GM23338 (cell line): Measurements from ENCODE around the gene MAPKAPK2. TPM values are rescaled to one million over a fixed set of nuclear protein-coding genes. Genes with fewer than 3 reads are reported as not detected.

Experiments used
- ATAC-seq: fragments of 200-7000 bp; cut with Tn5 transposase; 3 replicates; pipeline ENCODE4 v1.9.1; 2020
- DNase-seq: peaks from one replicate; pipeline ENCODE4 v3.0.0-alpha.2; 2015; ENCODE audit warnings: low spot score
- H2AFZ ChIP-seq: fragments of 200-600 bp; sonication (generic); 2 replicates; pipeline ENCODE4 v1.8.0; 2016; ENCODE audit warnings: antibody characterized with exemption, mild to moderate bottlenecking, moderate library complexity
- H3F3A ChIP-seq: fragments of 200-600 bp; sonication (generic); replicated peaks from 2 replicates; pipeline ENCODE4 v1.8.0; 2017; ENCODE audit warnings: antibody characterized with exemption, mixed run types, low read depth
- H3K27ac ChIP-seq: fragments of 200-600 bp; sonication (generic); 2 replicates; pipeline ENCODE4 v1.6.1; 2016; ENCODE audit warnings: low read depth
- H3K27me3 ChIP-seq: fragments of 200-600 bp; sonication (generic); 2 replicates; pipeline ENCODE4 v1.8.0; 2016; ENCODE audit warnings: mild to moderate bottlenecking, mixed run types, moderate library complexity; ENCODE audit not compliant: insufficient read depth
- H3K36me3 ChIP-seq: fragments of 200-600 bp; sonication (generic); 2 replicates; pipeline ENCODE4 v1.8.0; 2016; ENCODE audit warnings: mild to moderate bottlenecking; ENCODE audit not compliant: insufficient read depth
- H3K4me1 ChIP-seq: fragments of 200-600 bp; sonication (generic); 2 replicates; pipeline ENCODE4 v1.8.0; 2016; ENCODE audit warnings: mild to moderate bottlenecking, moderate library complexity; ENCODE audit not compliant: insufficient read depth
- H3K4me2 ChIP-seq: fragments of 200-600 bp; sonication (generic); 2 replicates; pipeline ENCODE4 v1.7.1; 2017; ENCODE audit warnings: mixed run types
- H3K4me3 ChIP-seq: fragments of 200-600 bp; sonication (generic); 2 replicates; pipeline ENCODE4 v1.6.1; 2016; ENCODE audit warnings: mixed run types
- H3K79me2 ChIP-seq: fragments of 200-600 bp; sonication (generic); replicated peaks from 2 replicates; pipeline ENCODE4 v1.8.0; 2017; ENCODE audit warnings: mild to moderate bottlenecking; ENCODE audit not compliant: insufficient read depth
- H3K9me2 ChIP-seq: fragments of 200-600 bp; sonication (generic); 2 replicates; pipeline ENCODE4 v1.8.0; 2017; ENCODE audit not compliant: insufficient read depth
- H4K20me1 ChIP-seq: fragments of 200-600 bp; sonication (generic); replicated peaks from 2 replicates; pipeline ENCODE4 v1.8.0; 2017; ENCODE audit warnings: mild to moderate bottlenecking; ENCODE audit not compliant: insufficient read depth
- H3K27ac Mint-ChIP-seq: 2 replicates; pipeline ENCODE4 v1.8.0; 2020; ENCODE audit warnings: inconsistent platforms, mild to moderate bottlenecking, moderate library complexity, mixed read lengths
- H3K27me3 Mint-ChIP-seq: 3 replicates; pipeline ENCODE4 v1.8.0; 2022; ENCODE audit warnings: low read depth, mild to moderate bottlenecking, moderate library complexity, mixed read lengths, inconsistent platforms; ENCODE audit not compliant: insufficient read depth, poor library complexity
- H3K36me3 Mint-ChIP-seq: 3 replicates; pipeline ENCODE4 v1.8.0; 2021; ENCODE audit warnings: low read depth, mild to moderate bottlenecking, inconsistent platforms, moderate library complexity, mixed read lengths
- H3K4me1 Mint-ChIP-seq: 3 replicates; pipeline ENCODE4 v1.8.0; 2020; ENCODE audit warnings: mild to moderate bottlenecking, inconsistent platforms, mixed read lengths
- H3K4me3 Mint-ChIP-seq: 3 replicates; pipeline ENCODE4 v1.8.0; 2021; ENCODE audit warnings: moderate library complexity, mild to moderate bottlenecking, inconsistent platforms, mixed read lengths
- H3K9me3 Mint-ChIP-seq: 3 replicates; pipeline ENCODE4 v1.8.0; 2020; ENCODE audit warnings: moderate library complexity, mild to moderate bottlenecking, inconsistent platforms, mixed read lengths
- EZH2phosphoT487 ChIP-seq: fragments of 200-600 bp; sonication (generic); IDR thresholded peaks from one replicate; pipeline ENCODE4 v1.8.1; 2018; ENCODE audit warnings: antibody characterized with exemption; ENCODE audit not compliant: unreplicated experiment
- POLR2AphosphoS5 ChIP-seq: IDR thresholded peaks from 2 replicates; pipeline ENCODE4 v1.6.1; 2016; ENCODE audit warnings: antibody characterized with exemption, low read depth
- polyA plus RNA-seq: library from polyadenylated mRNA; unstranded; fragments of >200 nt; fragmentation: Nextera tagmentation; extraction: Ambion mirVana; gene quantifications from 2 replicates; pipeline ENCODE4 v1.2.1, GENCODE V29; 2016
- total RNA-seq: library from RNA; depleted of rRNA; stranded (reverse); fragments of >200 nt; shearing (Covaris generic); gene quantifications from 2 replicates; pipeline ENCODE4 v1.2.3, GENCODE V29; 2014
- TF ChIP-seq, protein P1 (sequence below): fragments of 250-450 bp; sonication (Bioruptor Pico); IDR thresholded peaks from 2 replicates; pipeline ENCODE4 v1.5.0; 2020; ENCODE audit warnings: mild to moderate bottlenecking, moderate library complexity
- TF ChIP-seq, protein P2 (sequence below): IDR thresholded peaks from one replicate; pipeline ENCODE4 v1.6.1; 2018; ENCODE audit warnings: antibody characterized with exemption; ENCODE audit not compliant: unreplicated experiment
- TF ChIP-seq, protein P3 (sequence below), 2 experiments: fragments of 200-600 bp in 1 of 2; sonication (generic) in 1 of 2; conservative IDR thresholded peaks; 2 replicates each; pipeline versions ENCODE4 v1.5.1 to v1.6.1; 2016 to 2017; ENCODE audit warnings: antibody characterized with exemption in 2 of 2, low read depth in 2 of 2, mild to moderate bottlenecking in 2 of 2, moderate library complexity in 1 of 2

MAPKAPK2 gene
- total and polyA plus RNA-seq, 2 experiments from 2014 or later: 10.1 to 30.4 TPM

DNA sequence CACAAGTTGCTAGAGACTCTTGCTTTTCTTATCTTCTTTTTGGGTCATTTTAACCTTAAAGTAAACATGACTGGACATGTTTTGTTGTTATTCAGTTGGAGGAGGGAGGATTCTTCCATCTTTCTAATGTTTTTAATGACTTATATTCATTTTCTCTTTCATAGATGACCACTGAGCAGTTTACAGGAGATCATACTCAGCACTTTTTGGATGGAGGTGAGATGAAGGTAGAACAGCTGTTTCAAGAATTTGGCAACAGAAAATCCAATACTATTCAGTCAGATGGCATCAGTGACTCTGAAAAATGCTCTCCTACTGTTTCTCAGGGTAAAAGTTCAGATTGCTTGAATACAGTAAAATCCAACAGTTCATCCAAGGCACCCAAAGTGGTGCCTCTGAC, 37.5 kb upstream of the MAPKAPK2 start:
- Mint-ChIP-seq H3K4me3 (no peak overlapping the region), H3K4me1 (peaks cover 11% of the 10 kb centered on the region; the same call in 2 of the 3 replicates), H3K27me3 (peaks cover 2% of the 10 kb centered on the region), H3K9me3 (no peaks in the 10 kb centered on the region), H3K27ac (no peak overlapping the region), H3K36me3 (peaks cover 7% of the 10 kb centered on the region)
- H3K4me2 ChIP-seq: no peak overlapping the region
- TF ChIP-seq, protein P1, sequence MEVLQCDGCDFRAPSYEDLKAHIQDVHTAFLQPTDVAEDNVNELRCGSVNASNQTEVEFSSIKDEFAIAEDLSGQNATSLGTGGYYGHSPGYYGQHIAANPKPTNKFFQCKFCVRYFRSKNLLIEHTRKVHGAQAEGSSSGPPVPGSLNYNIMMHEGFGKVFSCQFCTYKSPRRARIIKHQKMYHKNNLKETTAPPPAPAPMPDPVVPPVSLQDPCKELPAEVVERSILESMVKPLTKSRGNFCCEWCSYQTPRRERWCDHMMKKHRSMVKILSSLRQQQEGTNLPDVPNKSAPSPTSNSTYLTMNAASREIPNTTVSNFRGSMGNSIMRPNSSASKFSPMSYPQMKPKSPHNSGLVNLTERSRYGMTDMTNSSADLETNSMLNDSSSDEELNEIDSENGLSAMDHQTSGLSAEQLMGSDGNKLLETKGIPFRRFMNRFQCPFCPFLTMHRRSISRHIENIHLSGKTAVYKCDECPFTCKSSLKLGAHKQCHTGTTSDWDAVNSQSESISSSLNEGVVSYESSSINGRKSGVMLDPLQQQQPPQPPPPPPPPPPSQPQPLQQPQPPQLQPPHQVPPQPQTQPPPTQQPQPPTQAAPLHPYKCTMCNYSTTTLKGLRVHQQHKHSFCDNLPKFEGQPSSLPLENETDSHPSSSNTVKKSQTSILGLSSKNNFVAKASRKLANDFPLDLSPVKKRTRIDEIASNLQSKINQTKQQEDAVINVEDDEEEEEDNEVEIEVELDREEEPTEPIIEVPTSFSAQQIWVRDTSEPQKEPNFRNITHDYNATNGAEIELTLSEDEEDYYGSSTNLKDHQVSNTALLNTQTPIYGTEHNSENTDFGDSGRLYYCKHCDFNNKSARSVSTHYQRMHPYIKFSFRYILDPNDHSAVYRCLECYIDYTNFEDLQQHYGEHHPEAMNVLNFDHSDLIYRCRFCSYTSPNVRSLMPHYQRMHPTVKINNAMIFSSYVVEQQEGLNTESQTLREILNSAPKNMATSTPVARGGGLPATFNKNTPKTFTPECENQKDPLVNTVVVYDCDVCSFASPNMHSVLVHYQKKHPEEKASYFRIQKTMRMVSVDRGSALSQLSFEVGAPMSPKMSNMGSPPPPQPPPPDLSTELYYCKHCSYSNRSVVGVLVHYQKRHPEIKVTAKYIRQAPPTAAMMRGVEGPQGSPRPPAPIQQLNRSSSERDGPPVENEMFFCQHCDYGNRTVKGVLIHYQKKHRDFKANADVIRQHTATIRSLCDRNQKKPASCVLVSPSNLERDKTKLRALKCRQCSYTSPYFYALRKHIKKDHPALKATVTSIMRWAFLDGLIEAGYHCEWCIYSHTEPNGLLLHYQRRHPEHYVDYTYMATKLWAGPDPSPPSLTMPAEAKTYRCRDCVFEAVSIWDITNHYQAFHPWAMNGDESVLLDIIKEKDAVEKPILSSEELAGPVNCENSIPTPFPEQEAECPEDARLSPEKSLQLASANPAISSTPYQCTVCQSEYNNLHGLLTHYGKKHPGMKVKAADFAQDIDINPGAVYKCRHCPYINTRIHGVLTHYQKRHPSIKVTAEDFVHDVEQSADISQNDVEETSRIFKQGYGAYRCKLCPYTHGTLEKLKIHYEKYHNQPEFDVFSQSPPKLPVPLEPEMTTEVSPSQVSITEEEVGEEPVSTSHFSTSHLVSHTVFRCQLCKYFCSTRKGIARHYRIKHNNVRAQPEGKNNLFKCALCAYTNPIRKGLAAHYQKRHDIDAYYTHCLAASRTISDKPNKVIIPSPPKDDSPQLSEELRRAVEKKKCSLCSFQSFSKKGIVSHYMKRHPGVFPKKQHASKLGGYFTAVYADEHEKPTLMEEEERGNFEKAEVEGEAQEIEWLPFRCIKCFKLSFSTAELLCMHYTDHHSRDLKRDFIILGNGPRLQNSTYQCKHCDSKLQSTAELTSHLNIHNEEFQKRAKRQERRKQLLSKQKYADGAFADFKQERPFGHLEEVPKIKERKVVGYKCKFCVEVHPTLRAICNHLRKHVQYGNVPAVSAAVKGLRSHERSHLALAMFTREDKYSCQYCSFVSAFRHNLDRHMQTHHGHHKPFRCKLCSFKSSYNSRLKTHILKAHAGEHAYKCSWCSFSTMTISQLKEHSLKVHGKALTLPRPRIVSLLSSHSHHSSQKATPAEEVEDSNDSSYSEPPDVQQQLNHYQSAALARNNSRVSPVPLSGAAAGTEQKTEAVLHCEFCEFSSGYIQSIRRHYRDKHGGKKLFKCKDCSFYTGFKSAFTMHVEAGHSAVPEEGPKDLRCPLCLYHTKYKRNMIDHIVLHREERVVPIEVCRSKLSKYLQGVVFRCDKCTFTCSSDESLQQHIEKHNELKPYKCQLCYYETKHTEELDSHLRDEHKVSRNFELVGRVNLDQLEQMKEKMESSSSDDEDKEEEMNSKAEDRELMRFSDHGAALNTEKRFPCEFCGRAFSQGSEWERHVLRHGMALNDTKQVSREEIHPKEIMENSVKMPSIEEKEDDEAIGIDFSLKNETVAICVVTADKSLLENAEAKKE (CRISPR knock-in tag): no peak
- TF ChIP-seq EZH2phosphoT487 (no peak), POLR2AphosphoS5 (no peak)
- TF ChIP-seq, protein P2, sequence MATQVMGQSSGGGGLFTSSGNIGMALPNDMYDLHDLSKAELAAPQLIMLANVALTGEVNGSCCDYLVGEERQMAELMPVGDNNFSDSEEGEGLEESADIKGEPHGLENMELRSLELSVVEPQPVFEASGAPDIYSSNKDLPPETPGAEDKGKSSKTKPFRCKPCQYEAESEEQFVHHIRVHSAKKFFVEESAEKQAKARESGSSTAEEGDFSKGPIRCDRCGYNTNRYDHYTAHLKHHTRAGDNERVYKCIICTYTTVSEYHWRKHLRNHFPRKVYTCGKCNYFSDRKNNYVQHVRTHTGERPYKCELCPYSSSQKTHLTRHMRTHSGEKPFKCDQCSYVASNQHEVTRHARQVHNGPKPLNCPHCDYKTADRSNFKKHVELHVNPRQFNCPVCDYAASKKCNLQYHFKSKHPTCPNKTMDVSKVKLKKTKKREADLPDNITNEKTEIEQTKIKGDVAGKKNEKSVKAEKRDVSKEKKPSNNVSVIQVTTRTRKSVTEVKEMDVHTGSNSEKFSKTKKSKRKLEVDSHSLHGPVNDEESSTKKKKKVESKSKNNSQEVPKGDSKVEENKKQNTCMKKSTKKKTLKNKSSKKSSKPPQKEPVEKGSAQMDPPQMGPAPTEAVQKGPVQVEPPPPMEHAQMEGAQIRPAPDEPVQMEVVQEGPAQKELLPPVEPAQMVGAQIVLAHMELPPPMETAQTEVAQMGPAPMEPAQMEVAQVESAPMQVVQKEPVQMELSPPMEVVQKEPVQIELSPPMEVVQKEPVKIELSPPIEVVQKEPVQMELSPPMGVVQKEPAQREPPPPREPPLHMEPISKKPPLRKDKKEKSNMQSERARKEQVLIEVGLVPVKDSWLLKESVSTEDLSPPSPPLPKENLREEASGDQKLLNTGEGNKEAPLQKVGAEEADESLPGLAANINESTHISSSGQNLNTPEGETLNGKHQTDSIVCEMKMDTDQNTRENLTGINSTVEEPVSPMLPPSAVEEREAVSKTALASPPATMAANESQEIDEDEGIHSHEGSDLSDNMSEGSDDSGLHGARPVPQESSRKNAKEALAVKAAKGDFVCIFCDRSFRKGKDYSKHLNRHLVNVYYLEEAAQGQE: no peak
- TF ChIP-seq, protein P3, sequence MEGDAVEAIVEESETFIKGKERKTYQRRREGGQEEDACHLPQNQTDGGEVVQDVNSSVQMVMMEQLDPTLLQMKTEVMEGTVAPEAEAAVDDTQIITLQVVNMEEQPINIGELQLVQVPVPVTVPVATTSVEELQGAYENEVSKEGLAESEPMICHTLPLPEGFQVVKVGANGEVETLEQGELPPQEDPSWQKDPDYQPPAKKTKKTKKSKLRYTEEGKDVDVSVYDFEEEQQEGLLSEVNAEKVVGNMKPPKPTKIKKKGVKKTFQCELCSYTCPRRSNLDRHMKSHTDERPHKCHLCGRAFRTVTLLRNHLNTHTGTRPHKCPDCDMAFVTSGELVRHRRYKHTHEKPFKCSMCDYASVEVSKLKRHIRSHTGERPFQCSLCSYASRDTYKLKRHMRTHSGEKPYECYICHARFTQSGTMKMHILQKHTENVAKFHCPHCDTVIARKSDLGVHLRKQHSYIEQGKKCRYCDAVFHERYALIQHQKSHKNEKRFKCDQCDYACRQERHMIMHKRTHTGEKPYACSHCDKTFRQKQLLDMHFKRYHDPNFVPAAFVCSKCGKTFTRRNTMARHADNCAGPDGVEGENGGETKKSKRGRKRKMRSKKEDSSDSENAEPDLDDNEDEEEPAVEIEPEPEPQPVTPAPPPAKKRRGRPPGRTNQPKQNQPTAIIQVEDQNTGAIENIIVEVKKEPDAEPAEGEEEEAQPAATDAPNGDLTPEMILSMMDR (conservative IDR thresholded peaks at IDR 0.05; ENCODE audit: low read depth in 2 of 2): no peak
- ATAC-seq (no peak), DNase-seq (no peak)
- no peaks in the 10 kb centered on the region for H3K36me3 ChIP-seq
- no peak overlapping the region for H2AFZ ChIP-seq
- H3F3A ChIP-seq: no peaks in the 10 kb centered on the region
- no peak overlapping the region for H3K27ac ChIP-seq
- 0 out of 2 replicates have a peak, but pooled peaks cover 9% of the 10 kb centered on the region for H3K9me2 ChIP-seq
- H3K4me3 ChIP-seq: no peak overlapping the region
- H4K20me1 ChIP-seq: no peaks in the 10 kb centered on the region
- H3K27me3 ChIP-seq: no peaks in the 10 kb centered on the region
- no peaks in the 10 kb centered on the region for H3K79me2 ChIP-seq
- H3K4me1 ChIP-seq: peaks cover 5% of the 10 kb centered on the region; the same call in 1 of the 2 replicates
